H1 (cell line): Measurements from ENCODE around the gene ZIC1. TPM values are rescaled to one million over a fixed set of nuclear protein-coding genes. Genes with fewer than 3 reads are reported as not detected.

Experiments used
- CTCF ChIA-PET: fragments of 300-600 bp; sonication (Branson Sonifier 250); formaldehyde crosslinking; loops from one replicate; lab custom pipeline; 2021; ENCODE audit not compliant: partially characterized antibody; lab: Charles Lee
- POLR2A ChIA-PET: fragments of 300-600 bp; sonication (Branson Sonifier 250); formaldehyde crosslinking; loops from one replicate; lab custom pipeline; 2021; ENCODE audit warnings: inconsistent platforms; ENCODE audit not compliant: partially characterized antibody; lab: Charles Lee
- DNase-seq, 2 experiments: peaks; one replicate each; pipeline versions ENCODE4 v3.0.0 to v3.0.0-alpha.2; 2010 to 2022; ENCODE audit warnings: low spot score in 2 of 2, low read depth in 1 of 2, mixed read lengths in 1 of 2
- FAIRE-seq: peaks from 2 replicates; lab custom pipeline; 2011; peaks lifted over from hg19 to GRCh38; lab: Jason Lieb, UNC
- H2AFZ ChIP-seq: 2 replicates; pipeline ENCODE4 v1.8.1; 2012; ENCODE audit warnings: low read length, inconsistent platforms
- H2AK5ac ChIP-seq: 2 replicates; pipeline ENCODE4 v1.6.1; 2013; ENCODE audit warnings: low read depth, low read length
- H2BK120ac ChIP-seq: replicated peaks from 2 replicates; pipeline ENCODE3; 2013; ENCODE audit warnings: low read depth, low read length, inconsistent platforms
- H2BK12ac ChIP-seq: 2 replicates; pipeline ENCODE4 v1.6.1; 2013; ENCODE audit warnings: low read depth, low read length
- H2BK15ac ChIP-seq: 2 replicates; pipeline ENCODE4 v1.6.1; 2013; ENCODE audit warnings: low read length
- H2BK20ac ChIP-seq: 2 replicates; pipeline ENCODE4 v1.6.1; 2013; ENCODE audit warnings: low read length
- H2BK5ac ChIP-seq: 2 replicates; pipeline ENCODE4 v1.6.1; 2013; ENCODE audit warnings: low read depth, low read length
- H3K14ac ChIP-seq: 2 replicates; pipeline ENCODE4 v1.6.1; 2013; ENCODE audit warnings: inconsistent platforms; ENCODE audit not compliant: insufficient read length
- H3K18ac ChIP-seq: 2 replicates; pipeline ENCODE4 v1.6.1; 2013; ENCODE audit warnings: low read length; ENCODE audit errors: extremely low read depth
- H3K23ac ChIP-seq: 2 replicates; pipeline ENCODE4 v1.6.1; 2013; ENCODE audit warnings: inconsistent platforms; ENCODE audit not compliant: insufficient read length
- H3K23me2 ChIP-seq: 2 replicates; pipeline ENCODE4 v1.6.1; 2013; ENCODE audit warnings: low read depth, low read length
- H3K27ac ChIP-seq: 2 replicates; pipeline ENCODE4 v1.6.1; 2011; ENCODE audit warnings: low read depth, low read length, inconsistent platforms
- H3K27me3 ChIP-seq, 4 experiments: replicated peaks in 1 of 4; 1 replicate in 1 of 4; 2 replicates in 3 of 4; pipeline versions ENCODE4 v1.6.1 to v1.8.1; 2011 to 2013; ENCODE audit warnings: low read length in 3 of 4, mild to moderate bottlenecking in 3 of 4, inconsistent platforms in 2 of 4, mixed read lengths in 2 of 4, moderate library complexity in 1 of 4; ENCODE audit not compliant: control insufficient read depth in 3 of 4, insufficient read depth in 3 of 4; ENCODE audit errors: extremely low read depth in 1 of 4
- H3K36me3 ChIP-seq, 4 experiments: 2 replicates each; pipeline versions ENCODE4 v1.6.1 to v1.8.1; 2011 to 2013; ENCODE audit warnings: mild to moderate bottlenecking in 4 of 4, low read length in 3 of 4, moderate library complexity in 2 of 4, control low read depth in 1 of 4, inconsistent platforms in 1 of 4; ENCODE audit not compliant: insufficient read depth in 4 of 4, control insufficient read depth in 2 of 4
- H3K4ac ChIP-seq: replicated peaks from 2 replicates; pipeline ENCODE3; 2013; ENCODE audit warnings: low read length, low read depth, mixed read lengths, inconsistent platforms; ENCODE audit not compliant: insufficient read length
- H3K4me1 ChIP-seq, 4 experiments: replicated peaks in 1 of 4; 1 replicate in 1 of 4; 2 replicates in 3 of 4; pipeline versions ENCODE4 v1.6.1 to v1.8.1; 2011 to 2013; ENCODE audit warnings: low read length in 3 of 4, inconsistent platforms in 2 of 4, mixed read lengths in 1 of 4; ENCODE audit not compliant: insufficient read depth in 4 of 4, control insufficient read depth in 3 of 4
- H3K4me2 ChIP-seq, 2 experiments: 2 replicates each; pipeline versions ENCODE4 v1.6.1 to v1.8.1; 2011 to 2013; ENCODE audit warnings: low read depth in 2 of 2, low read length in 2 of 2, control low read depth in 1 of 2, inconsistent platforms in 1 of 2, mild to moderate bottlenecking in 1 of 2; ENCODE audit not compliant: insufficient read depth in 1 of 2
- H3K4me3 ChIP-seq, 4 experiments: fragments of 200-600, 300-600 bp in 1 of 4; sonication (generic), shearing (Covaris generic), sonication (Bioruptor Twin) in 1 of 4; 2 replicates each; pipeline versions ENCODE4 v1.5.1 to v1.8.1; 2011 to 2016; ENCODE audit warnings: low read length in 4 of 4, low read depth in 3 of 4, control low read depth in 2 of 4, inconsistent platforms in 2 of 4, mild to moderate bottlenecking in 2 of 4, mixed read lengths in 1 of 4, moderate library complexity in 1 of 4; ENCODE audit not compliant: insufficient read depth in 2 of 4; ENCODE audit errors: extremely low read depth in 1 of 4
- H3K56ac ChIP-seq: replicated peaks from 2 replicates; pipeline ENCODE3; 2013; ENCODE audit warnings: low read depth, mild to moderate bottlenecking, mixed read lengths, low read length, inconsistent platforms; ENCODE audit not compliant: insufficient read length
- H3K79me1 ChIP-seq: 2 replicates; pipeline ENCODE4 v1.6.1; 2013; ENCODE audit warnings: low read depth, low read length, control low read depth
- H3K79me2 ChIP-seq, 2 experiments: 2 replicates each; pipeline versions ENCODE4 v1.6.1 to v1.8.1; 2012 to 2013; ENCODE audit warnings: low read length in 2 of 2, mild to moderate bottlenecking in 2 of 2, inconsistent platforms in 1 of 2; ENCODE audit not compliant: insufficient read depth in 2 of 2, control insufficient read depth in 1 of 2
- H3K9ac ChIP-seq, 4 experiments: replicated peaks in 1 of 4; 1 replicate in 1 of 4; 2 replicates in 3 of 4; pipeline versions ENCODE4 v1.6.1 to v1.8.1; 2011 to 2013; ENCODE audit warnings: low read depth in 3 of 4, low read length in 3 of 4, control low read depth in 2 of 4, mild to moderate bottlenecking in 2 of 4, moderate library complexity in 2 of 4, inconsistent platforms in 1 of 4; ENCODE audit errors: extremely low read depth in 1 of 4
- H3K9me3 ChIP-seq, 2 experiments: 2 replicates each; pipeline versions ENCODE4 v1.6.1 to v1.8.1; 2012 to 2013; ENCODE audit warnings: mild to moderate bottlenecking in 2 of 2, moderate library complexity in 2 of 2, control low read depth in 1 of 2, inconsistent platforms in 1 of 2, low read depth in 1 of 2, low read length in 1 of 2, mixed read lengths in 1 of 2; ENCODE audit not compliant: insufficient read depth in 2 of 2
- H4K20me1 ChIP-seq, 2 experiments: replicated peaks in 1 of 2; 2 replicates each; pipeline versions ENCODE3 to v1.8.1; 2011 to 2013; ENCODE audit warnings: inconsistent platforms in 2 of 2, low read length in 2 of 2, mild to moderate bottlenecking in 1 of 2; ENCODE audit not compliant: insufficient read depth in 2 of 2, control insufficient read depth in 1 of 2
- H4K5ac ChIP-seq: 2 replicates; pipeline ENCODE4 v1.6.1; 2013; ENCODE audit warnings: low read length, low read depth, mixed read lengths, inconsistent platforms; ENCODE audit not compliant: insufficient read length
- H4K8ac ChIP-seq: 2 replicates; pipeline ENCODE4 v1.8.0; 2013; ENCODE audit warnings: mild to moderate bottlenecking, moderate library complexity, low read length, inconsistent platforms; ENCODE audit not compliant: insufficient read depth; ENCODE audit errors: extremely low read depth
- H4K91ac ChIP-seq: replicated peaks from 2 replicates; pipeline ENCODE3; 2013; ENCODE audit warnings: low read length, mixed read lengths, inconsistent platforms; ENCODE audit not compliant: insufficient read length
- EZH2 ChIP-seq: fragments of 200-600 bp; sonication (generic); IDR thresholded peaks from 2 replicates; pipeline ENCODE4 v1.7.1; 2012; ENCODE audit warnings: low read depth, mild to moderate bottlenecking, moderate library complexity, low read length, inconsistent platforms; ENCODE audit not compliant: severe bottlenecking
- SIX5 ChIP-seq: IDR thresholded peaks from 2 replicates; pipeline ENCODE4 v1.6.1; 2011; ENCODE audit warnings: mild to moderate bottlenecking, low read depth, low read length
- WGBS, 2 experiments: shearing (Covaris generic) in 1 of 2; methylation state at CpG; one replicate each; pipeline versions ENCODE4 v1.1.6 to v1.1.7; 2013 to 2015; ENCODE audit warnings: low lambda C conversion rate in 2 of 2, mixed read lengths in 2 of 2, inconsistent platforms in 1 of 2, low coverage in 1 of 2, missing lambda C conversion rate in 1 of 2; ENCODE audit not compliant: insufficient replicate concordance in 2 of 2, insufficient coverage in 1 of 2, insufficient read length in 1 of 2; ENCODE audit errors: extremely low coverage in 1 of 2, missing lambda C conversion rate in 1 of 2; 5-methylcytosine and 5-hydroxymethylcytosine counted together
- polyA plus RNA-seq, 7 experiments: library from polyadenylated mRNA; depleted of rRNA in 3 of 7; stranded (reverse) in 5 of 7; unstranded in 2 of 7; fragments of >200 nt in 5 of 7; fragments of 200-250 nt in 2 of 7; gene quantifications; 1 replicate in 5 of 7; 2 replicates in 1 of 7; 4 replicates in 1 of 7; pipeline versions ENCODE4 v1.2.1 to v1.2.3, GENCODE V29; 2011 to 2013; ENCODE audit warnings: missing spikeins in 2 of 7, mixed read lengths in 2 of 7
- total RNA-seq: library from RNA; stranded (reverse); fragmentation: NEBNext Ultra II Directional; extraction: Animal tissue kit (Norgen Biotek cat#: 25700); gene quantifications from 2 replicates; pipeline ENCODE4 v1.2.1, GENCODE V29; 2021

ZIC1 gene
- total and polyA plus RNA-seq, 2 of the 8 experiments (the other 6 are each of a cell fraction or from before 2014, with no cell fraction given): 0.80 to 2.2 TPM

- Histone ChIP-seq H2BK120ac (no peak overlapping the region), H3K4ac (no peak overlapping the region), H3K79me2 (no peaks in the 10 kb centered on the region), H4K91ac (no peak overlapping the region), H3K4me2 (peak overlapping the region in 1 of 2 experiments; percentile 63; a peak in 1 of 4 replicates), H3K23me2 (no peaks in the 10 kb centered on the region), H4K20me1 (peaks cover 0 to 4% of the 10 kb centered on the region in 2 experiments), H2BK12ac (no peak overlapping the region), H3K36me3 (no peaks in the 10 kb centered on the region), H3K56ac (no peak overlapping the region), H3K27ac (no peak overlapping the region), H2BK5ac (no peak overlapping the region), H3K27me3 (peaks cover 77 to 93% (median 86%) of the 10 kb centered on the region in 4 experiments), H2AFZ (no peak overlapping the region), H4K5ac (no peak overlapping the region), H3K79me1 (no peaks in the 10 kb centered on the region), H3K18ac (no peak overlapping the region), H2AK5ac (no peak overlapping the region), H3K4me1 (peaks cover 4 to 17% (median 16%) of the 10 kb centered on the region in 4 experiments), H2BK20ac (no peak overlapping the region), H3K4me3 (peak overlapping the region in 1 of 4 experiments; percentile 15; a peak in 1 of 8 replicates), H3K9me3 (no peaks in the 10 kb centered on the region), H4K8ac (0 out of 2 replicates have a peak overlapping the region, but pooled peaks have one; percentile 31), H3K14ac (no peak overlapping the region), H3K23ac (no peak overlapping the region), H3K9ac (no peak overlapping the region), H2BK15ac (no peak overlapping the region)
- ChIA-PET POLR2A (interaction anchor here (1.3 to 1.5 kb wide), 4 partner anchors 9 to 48 kb away, joined by 3 to 5 read pairs (median 3); no protein-coding TSS in a partner anchor), CTCF (interaction anchor here (0.9 to 11.9 kb wide), 9 partner anchors 12 to 53 kb away, joined by 3 to 162 read pairs (median 4); no protein-coding TSS in a partner anchor)
- no peak for TF ChIP-seq SIX5
- TF ChIP-seq EZH2: peak; percentile 6
- FAIRE-seq (no peak), DNase-seq (no peak)
- WGBS, 2 experiments: 5% methylated on average over 19 of the region's 19 CpGs; no CpG with 5 or more reads in 1 of the 2 experiments
Observed at GRCh38 chr3:147370349-147370748, 38.8 kb upstream of the ZIC1 start.
